ENCODE measurements around the gene GABBR2.
"Not testable (repeated sequence)": the region's sequence is repeated elsewhere in the genome, so short reads cannot be mapped to it uniquely, and the experiment has no call there.

Gene GABBR2

GRCh38 chr9:98686961-98687855 is 21.5 kb downstream of the GABBR2 start:
- no peak for DNase-seq (ENCODE audit: low read depth in 2 of 2)

GRCh38 chr9:98684816-98685215 is 23.9 kb downstream of the GABBR2 start:
- DNase-seq (ENCODE audit: low read depth in 2 of 2): not testable (repeated sequence)

GRCh38 chr9:98678244-98678842 is 30.4 kb downstream of the GABBR2 start:
- DNase-seq (ENCODE audit: low read depth in 2 of 2): peak; percentile 4 to 15

- no peak for DNase-seq (ENCODE audit: low read depth in 2 of 2)
Observed at GRCh38 chr9:98673681-98674080, 35.1 kb downstream of the GABBR2 start.

GRCh38 chr9:98667005-98667640 is 41.6 kb downstream of the GABBR2 start:
- no peak for DNase-seq (ENCODE audit: low read depth in 2 of 2)

- DNase-seq (ENCODE audit: low read depth in 2 of 2): no peak
Observed at GRCh38 chr9:98665501-98665900, 43.2 kb downstream of the GABBR2 start.

- no peak for DNase-seq (ENCODE audit: low read depth in 2 of 2)
Observed at GRCh38 chr9:98660541-98660940, 48.2 kb downstream of the GABBR2 start.

- DNase-seq (ENCODE audit: low read depth in 2 of 2): no peak
Observed at GRCh38 chr9:98658951-98659351, 49.8 kb downstream of the GABBR2 start.

- DNase-seq (ENCODE audit: low read depth in 2 of 2): no peak
Observed at GRCh38 chr9:98657897-98658296, 50.8 kb downstream of the GABBR2 start.

GRCh38 chr9:98656511-98656910 is 52.2 kb downstream of the GABBR2 start:
- DNase-seq (ENCODE audit: low read depth in 2 of 2): no peak

- not testable (repeated sequence) for DNase-seq (ENCODE audit: low read depth in 2 of 2)
Observed at GRCh38 chr9:98655428-98655827, 53.3 kb downstream of the GABBR2 start.

GRCh38 chr9:98654247-98654646 is 54.5 kb downstream of the GABBR2 start:
- no peak for DNase-seq (ENCODE audit: low read depth in 2 of 2)

- DNase-seq (ENCODE audit: low read depth in 2 of 2): no peak
Observed at GRCh38 chr9:98652741-98653140, 56.0 kb downstream of the GABBR2 start.

- DNase-seq (ENCODE audit: low read depth in 2 of 2): no peak
Observed at GRCh38 chr9:98652302-98652701, 56.4 kb downstream of the GABBR2 start.

- no peak for DNase-seq (ENCODE audit: low read depth in 2 of 2)
Observed at GRCh38 chr9:98647236-98647635, 61.5 kb downstream of the GABBR2 start.

- DNase-seq (ENCODE audit: low read depth in 2 of 2): no peak
Observed at GRCh38 chr9:98644011-98644410, 64.7 kb downstream of the GABBR2 start.

GRCh38 chr9:98642661-98643312 is 65.9 kb downstream of the GABBR2 start:
- no peak for DNase-seq (ENCODE audit: low read depth in 2 of 2)

GRCh38 chr9:98641695-98642094 is 67.0 kb downstream of the GABBR2 start:
- no peak for DNase-seq (ENCODE audit: low read depth in 2 of 2)

- no peak for DNase-seq (ENCODE audit: low read depth in 2 of 2)
Observed at GRCh38 chr9:98640394-98640793, 68.3 kb downstream of the GABBR2 start.

- no peak for DNase-seq (ENCODE audit: low read depth in 2 of 2)
Observed at GRCh38 chr9:98639133-98639532, 69.6 kb downstream of the GABBR2 start.

GRCh38 chr9:98637381-98637780 is 71.4 kb downstream of the GABBR2 start:
- DNase-seq (ENCODE audit: low read depth in 2 of 2): no peak

GRCh38 chr9:98635374-98635773 is 73.4 kb downstream of the GABBR2 start:
- no peak for DNase-seq (ENCODE audit: low read depth in 2 of 2)

All from stimulated activated CD8-positive, alpha-beta memory T cell treated with anti-CD3 and anti-CD28 coated beads, Interleukin-2, amount 100 ng/mL, for 48 hours (primary cell).